Type B pancreatic cell (in vitro differentiated cells): Measurements from ENCODE around the gene BRMS1L. TPM values are rescaled to one million over a fixed set of nuclear protein-coding genes. Genes with fewer than 3 reads are reported as not detected.

Source experiments
- DNase-seq: peaks from one replicate; pipeline ENCODE4 v3.0.0; 2021; ENCODE audit warnings: mixed read lengths; ENCODE audit not compliant: unreplicated experiment; ENCODE audit errors: extremely low spot score
- H3K27ac Mint-ChIP-seq: 2 replicates; pipeline ENCODE4 v1.8.0; 2021; ENCODE audit warnings: mild to moderate bottlenecking, mixed read lengths
- H3K27me3 Mint-ChIP-seq: 2 replicates; pipeline ENCODE4 v1.8.0; 2021; ENCODE audit warnings: mixed read lengths
- H3K36me3 Mint-ChIP-seq: 2 replicates; pipeline ENCODE4 v1.8.0; 2021; ENCODE audit warnings: mixed read lengths
- H3K4me1 Mint-ChIP-seq: one replicate; pipeline ENCODE4 v1.8.0; 2021; ENCODE audit warnings: mixed read lengths; ENCODE audit not compliant: unreplicated experiment
- H3K4me3 Mint-ChIP-seq: 2 replicates; pipeline ENCODE4 v1.8.0; 2021; ENCODE audit warnings: mild to moderate bottlenecking, mixed read lengths
- H3K9me3 Mint-ChIP-seq: 2 replicates; pipeline ENCODE4 v1.8.0; 2021; ENCODE audit warnings: mixed read lengths
- CTCF ChIP-seq: fragments of 200-600 bp; sonication (generic); conservative IDR thresholded peaks from 2 replicates; pipeline ENCODE4 v1.5.0; 2021; ENCODE audit warnings: antibody characterized with exemption, mild to moderate bottlenecking
- total RNA-seq: library from RNA; stranded (reverse); gene quantifications from 2 replicates; pipeline ENCODE4 v1.2.1, GENCODE V29; 2021; ENCODE audit warnings: low replicate concordance

Gene BRMS1L
- total RNA-seq, 1 donor from 2014 or later = 14.6 TPM

GRCh38 chr14:35789651-35790050, 36.5 kb upstream of the BRMS1L start:
- no peak for DNase-seq
- TF ChIP-seq CTCF = no peak

GRCh38 chr14:35797796-35798195, 28.3 kb upstream of the BRMS1L start:
- Mint-ChIP-seq H3K4me3 (no peak overlapping the region), H3K27ac (no peak overlapping the region), H3K4me1 (no peaks in the 10 kb centered on the region), H3K27me3 (no peaks in the 10 kb centered on the region), H3K36me3 (peaks cover 12% of the 10 kb centered on the region), H3K9me3 (no peaks in the 10 kb centered on the region)
- TF ChIP-seq CTCF = no peak
- no peak for DNase-seq

More at GRCh38 chr14:35789651-35790050, 36.5 kb upstream of the BRMS1L start:
- Mint-ChIP-seq H3K9me3 (no peaks in the 10 kb centered on the region), H3K4me1 (peaks cover 4% of the 10 kb centered on the region), H3K4me3 (no peak overlapping the region), H3K27ac (no peak overlapping the region), H3K36me3 (peaks cover 8% of the 10 kb centered on the region), H3K27me3 (no peaks in the 10 kb centered on the region)

- H3K4me3 Mint-ChIP-seq = no peak overlapping the region
- peaks cover 10% of the 10 kb centered on the region for H3K36me3 Mint-ChIP-seq
- H3K9me3 Mint-ChIP-seq = no peaks in the 10 kb centered on the region
- DNase-seq = no peak
- H3K4me1 Mint-ChIP-seq = peaks cover 20% of the 10 kb centered on the region
- H3K27ac Mint-ChIP-seq = peak overlapping the region; percentile 5
- no peaks in the 10 kb centered on the region for H3K27me3 Mint-ChIP-seq
- no peak for TF ChIP-seq CTCF
Observed at GRCh38 chr14:35806006-35806907, 19.9 kb upstream of the BRMS1L start.

GRCh38 chr14:35807131-35807961, 18.8 kb upstream of the BRMS1L start:
- Mint-ChIP-seq H3K4me1 (peaks cover 20% of the 10 kb centered on the region), H3K27me3 (no peaks in the 10 kb centered on the region), H3K9me3 (no peaks in the 10 kb centered on the region), H3K27ac (peak overlapping the region; percentile 96), H3K36me3 (peaks cover 4% of the 10 kb centered on the region), H3K4me3 (peak overlapping the region; percentile 99)
- no peak for TF ChIP-seq CTCF
- DNase-seq = no peak

- TF ChIP-seq CTCF = no peak
- H3K9me3 Mint-ChIP-seq = no peaks in the 10 kb centered on the region
- no peak for DNase-seq
Observed at GRCh38 chr14:35808076-35808637, 18.0 kb upstream of the BRMS1L start.

More at GRCh38 chr14:35808076-35808637, 18.0 kb upstream of the BRMS1L start:
- Mint-ChIP-seq H3K27me3 (no peaks in the 10 kb centered on the region), H3K27ac (peak overlapping the region; percentile 96), H3K4me3 (peak overlapping the region; percentile 99), H3K36me3 (peaks cover 3% of the 10 kb centered on the region), H3K4me1 (peaks cover 20% of the 10 kb centered on the region)
